Osteocyte (in vitro differentiated cells): ENCODE measurements around the gene WDR27. TPM values are rescaled to one million over a fixed set of nuclear protein-coding genes. Genes with fewer than 3 reads are reported as not detected.
"Not testable (repeated sequence)": the region's sequence is repeated elsewhere in the genome, so short reads cannot be mapped to it uniquely, and the experiment has no call there.

ENCODE experiments used
- DNase-seq: peaks from one replicate; pipeline ENCODE4 v3.0.0; 2021; ENCODE audit warnings: mixed read lengths; ENCODE audit not compliant: unreplicated experiment; ENCODE audit errors: extremely low spot score
- H3K27ac Mint-ChIP-seq: one replicate; pipeline ENCODE4 v1.8.0; 2021; ENCODE audit warnings: mild to moderate bottlenecking, mixed read lengths; ENCODE audit not compliant: unreplicated experiment
- H3K27me3 Mint-ChIP-seq: one replicate; pipeline ENCODE4 v1.8.0; 2021; ENCODE audit warnings: mixed read lengths; ENCODE audit not compliant: unreplicated experiment
- H3K36me3 Mint-ChIP-seq: one replicate; pipeline ENCODE4 v1.8.0; 2021; ENCODE audit warnings: mixed read lengths; ENCODE audit not compliant: unreplicated experiment
- H3K4me1 Mint-ChIP-seq: one replicate; pipeline ENCODE4 v1.8.0; 2021; ENCODE audit warnings: mixed read lengths; ENCODE audit not compliant: unreplicated experiment
- H3K4me3 Mint-ChIP-seq: one replicate; pipeline ENCODE4 v1.8.0; 2021; ENCODE audit warnings: mild to moderate bottlenecking, moderate library complexity, mixed read lengths; ENCODE audit not compliant: unreplicated experiment
- H3K9me3 Mint-ChIP-seq: one replicate; pipeline ENCODE4 v1.8.0; 2021; ENCODE audit warnings: mixed read lengths; ENCODE audit not compliant: unreplicated experiment
- CTCF ChIP-seq: fragments of 200-600 bp; sonication (generic); IDR thresholded peaks from 2 replicates; pipeline ENCODE4 v1.5.0; 2021; ENCODE audit warnings: antibody characterized with exemption, mild to moderate bottlenecking, moderate library complexity
- total RNA-seq: library from RNA; stranded (reverse); gene quantifications from 2 replicates; pipeline ENCODE4 v1.2.1, GENCODE V29; 2021

The WDR27 gene
- total RNA-seq, 1 donor from 2014 or later, result 37.4 TPM

DNA sequence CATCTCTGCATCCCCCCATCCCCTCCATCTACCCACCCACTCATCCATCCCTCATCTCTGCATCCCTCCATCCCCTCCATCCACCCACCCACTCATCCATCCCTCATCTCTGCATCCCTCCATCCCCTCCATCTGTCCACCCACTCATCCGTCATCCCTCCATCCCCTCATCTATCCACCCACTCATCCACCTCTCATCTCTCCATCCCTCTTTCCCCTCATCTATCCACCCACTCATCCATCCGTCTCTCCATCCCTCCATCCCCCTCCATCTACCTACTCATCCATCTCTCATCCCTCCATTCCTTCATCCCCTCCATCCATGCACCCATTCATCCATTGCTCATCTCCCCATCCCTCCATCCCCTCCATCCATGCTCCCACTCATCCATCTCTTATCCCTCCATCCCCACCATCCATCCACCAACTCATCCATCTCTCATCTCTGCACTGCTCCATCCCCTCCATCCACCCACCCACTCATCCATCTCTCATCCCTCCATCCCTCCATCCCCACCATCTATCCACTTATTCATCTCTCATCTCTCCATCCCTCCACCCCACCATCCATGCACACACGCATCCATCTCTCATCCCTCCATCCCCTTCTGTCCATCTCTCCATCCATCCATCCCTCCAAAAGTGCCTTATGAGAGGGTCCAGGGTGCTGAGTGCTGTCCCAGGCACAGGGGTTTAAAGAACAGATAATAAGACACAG, 51.4 kb downstream of the WDR27 start:
- no peaks in the 10 kb centered on the region for H3K9me3 Mint-ChIP-seq
- H3K4me3 Mint-ChIP-seq, result no peak overlapping the region
- H3K4me1 Mint-ChIP-seq, result peaks cover 5% of the 10 kb centered on the region
- H3K27me3 Mint-ChIP-seq, result no peaks in the 10 kb centered on the region
- H3K36me3 Mint-ChIP-seq, result no peaks in the 10 kb centered on the region
- H3K27ac Mint-ChIP-seq, result no peak overlapping the region
- DNase-seq, result peak; percentile 15
- TF ChIP-seq CTCF, result no peak

DNA sequence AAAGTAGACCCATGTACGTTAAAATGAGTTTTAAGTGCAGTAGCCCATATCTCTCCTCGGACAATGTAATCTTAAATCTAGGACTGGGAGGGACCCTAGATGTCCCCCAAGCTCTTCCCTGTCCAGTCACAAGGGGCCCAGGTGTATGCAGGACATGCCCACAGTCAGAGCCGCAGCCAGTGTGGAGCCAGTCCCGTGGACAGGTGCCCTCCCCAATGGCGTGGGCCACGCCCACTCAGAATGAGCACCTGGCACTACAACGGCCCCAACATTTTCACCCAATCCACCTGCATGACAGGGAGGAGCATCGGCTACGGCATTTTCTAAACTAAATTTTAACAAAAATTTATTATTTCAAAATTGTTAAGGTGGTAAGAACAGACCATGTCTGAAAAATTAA, 53.2 kb downstream of the WDR27 start:
- Mint-ChIP-seq H3K36me3 (no peaks in the 10 kb centered on the region), H3K4me3 (no peak overlapping the region), H3K9me3 (no peaks in the 10 kb centered on the region), H3K27ac (no peak overlapping the region), H3K4me1 (no peaks in the 10 kb centered on the region), H3K27me3 (no peaks in the 10 kb centered on the region)
- TF ChIP-seq CTCF, result no peak
- peak; percentile 78 for DNase-seq

DNA sequence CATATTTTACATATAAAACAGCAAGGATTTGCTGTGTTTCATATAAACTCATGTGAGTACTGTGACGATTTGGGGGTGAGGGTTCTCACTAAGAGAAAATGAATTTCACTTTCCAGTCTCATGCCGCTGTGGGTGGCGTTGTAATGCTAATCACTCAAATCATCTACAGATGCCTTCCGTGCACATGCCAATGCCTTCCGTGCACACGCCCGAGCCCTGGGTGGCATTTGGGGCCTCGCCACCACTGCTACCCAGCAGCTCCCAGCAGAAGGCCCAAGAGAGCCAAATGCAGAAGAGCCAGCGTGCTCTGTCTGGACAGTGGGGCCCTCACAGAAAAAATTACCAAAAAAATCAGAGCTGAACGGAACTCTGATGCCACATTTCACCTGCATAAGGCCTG, 53.7 kb downstream of the WDR27 start:
- Mint-ChIP-seq H3K27ac (no peak overlapping the region), H3K4me3 (no peak overlapping the region), H3K4me1 (no peaks in the 10 kb centered on the region), H3K36me3 (no peaks in the 10 kb centered on the region), H3K27me3 (no peaks in the 10 kb centered on the region), H3K9me3 (no peaks in the 10 kb centered on the region)
- DNase-seq, result peak; percentile 48
- no peak for TF ChIP-seq CTCF

GRCh38 chr6:169647637-169648036, 54.2 kb downstream of the WDR27 start:
- Mint-ChIP-seq H3K36me3 (no peaks in the 10 kb centered on the region), H3K27me3 (no peaks in the 10 kb centered on the region), H3K27ac (no peak overlapping the region), H3K9me3 (no peaks in the 10 kb centered on the region), H3K4me3 (no peak overlapping the region), H3K4me1 (no peaks in the 10 kb centered on the region)
- TF ChIP-seq CTCF, result no peak
- no peak for DNase-seq

- no peaks in the 10 kb centered on the region for H3K27me3 Mint-ChIP-seq
- H3K4me1 Mint-ChIP-seq, result no peaks in the 10 kb centered on the region
- TF ChIP-seq CTCF, result no peak
- no peaks in the 10 kb centered on the region for H3K36me3 Mint-ChIP-seq
- DNase-seq, result peak; percentile 51
- H3K4me3 Mint-ChIP-seq, result no peak overlapping the region
- H3K9me3 Mint-ChIP-seq, result no peaks in the 10 kb centered on the region
- no peak overlapping the region for H3K27ac Mint-ChIP-seq
Observed at GRCh38 chr6:169646906-169647567, 54.8 kb downstream of the WDR27 start.

GRCh38 chr6:169645459-169645858, 56.4 kb downstream of the WDR27 start:
- not testable (repeated sequence) for H3K9me3 Mint-ChIP-seq, H3K36me3 Mint-ChIP-seq, H3K27ac Mint-ChIP-seq, H3K4me1 Mint-ChIP-seq, H3K27me3 Mint-ChIP-seq, H3K4me3 Mint-ChIP-seq, DNase-seq
